ENCODE measurements around the gene KCNK7. TPM values are rescaled to one million over a fixed set of nuclear protein-coding genes. Genes with fewer than 3 reads are reported as not detected.

The KCNK7 gene
- total RNA-seq, 1 donor = not detected

GRCh38 chr11:65589444-65590239 is 6.0 kb downstream of the KCNK7 start:
- Histone ChIP-seq H3K9me3 (ENCODE audit: low read depth, low read length) (no peaks in the 10 kb centered on the region), H2AFZ (ENCODE audit: low read length) (no peak overlapping the region), H3K79me2 (ENCODE audit: insufficient read depth, low read length) (peaks cover 9% of the 10 kb centered on the region), H3K4me2 (ENCODE audit: insufficient read depth, low read length) (no peak overlapping the region), H3K4me3 (ENCODE audit: insufficient read depth, low read length) (no peak overlapping the region), H3K27me3 (ENCODE audit: insufficient read depth, low read length) (no peaks in the 10 kb centered on the region), H3K4me1 (ENCODE audit: insufficient read depth, low read length) (peaks cover 17% of the 10 kb centered on the region), H3K36me3 (ENCODE audit: insufficient read depth, low read length) (peaks cover 44% of the 10 kb centered on the region), H3K27ac (ENCODE audit: low read depth, low read length) (no peak overlapping the region), H4K20me1 (ENCODE audit: insufficient read depth, low read length) (peaks cover 6% of the 10 kb centered on the region)
- no peak for DNase-seq (ENCODE audit: insufficient read length, low spot score, missing footprints)
- TF ChIP-seq CTCF (IDR thresholded peaks at IDR 0.05; ENCODE audit: extremely low read depth, low read depth, low read length) = no peak

GRCh38 chr11:65588199-65589054 is 7.2 kb downstream of the KCNK7 start:
- Histone ChIP-seq H4K20me1 (ENCODE audit: insufficient read depth, low read length) (peaks cover 6% of the 10 kb centered on the region), H3K4me2 (ENCODE audit: insufficient read depth, low read length) (no peak overlapping the region), H3K79me2 (ENCODE audit: insufficient read depth, low read length) (peaks cover 9% of the 10 kb centered on the region), H3K36me3 (ENCODE audit: insufficient read depth, low read length) (peaks cover 44% of the 10 kb centered on the region), H2AFZ (ENCODE audit: low read length) (no peak overlapping the region), H3K4me1 (ENCODE audit: insufficient read depth, low read length) (peaks cover 17% of the 10 kb centered on the region), H3K9me3 (ENCODE audit: low read depth, low read length) (no peaks in the 10 kb centered on the region), H3K27me3 (ENCODE audit: insufficient read depth, low read length) (no peaks in the 10 kb centered on the region), H3K4me3 (ENCODE audit: insufficient read depth, low read length) (no peak overlapping the region), H3K27ac (ENCODE audit: low read depth, low read length) (peak overlapping the region; percentile 23)
- peak; percentile 48 for TF ChIP-seq CTCF (IDR thresholded peaks at IDR 0.05; ENCODE audit: extremely low read depth, low read depth, low read length)
- peak; percentile 96 for DNase-seq (ENCODE audit: insufficient read length, low spot score, missing footprints)

- Histone ChIP-seq H3K9me3 (ENCODE audit: low read depth, low read length) (no peaks in the 10 kb centered on the region), H3K4me2 (ENCODE audit: insufficient read depth, low read length) (no peak overlapping the region), H3K4me3 (ENCODE audit: insufficient read depth, low read length) (no peak overlapping the region), H3K79me2 (ENCODE audit: insufficient read depth, low read length) (peaks cover 9% of the 10 kb centered on the region), H3K27ac (ENCODE audit: low read depth, low read length) (no peak overlapping the region), H3K36me3 (ENCODE audit: insufficient read depth, low read length) (peaks cover 43% of the 10 kb centered on the region), H4K20me1 (ENCODE audit: insufficient read depth, low read length) (peaks cover 6% of the 10 kb centered on the region), H3K27me3 (ENCODE audit: insufficient read depth, low read length) (no peaks in the 10 kb centered on the region), H3K4me1 (ENCODE audit: insufficient read depth, low read length) (peaks cover 17% of the 10 kb centered on the region), H2AFZ (ENCODE audit: low read length) (no peak overlapping the region)
- no peak for TF ChIP-seq CTCF (IDR thresholded peaks at IDR 0.05; ENCODE audit: extremely low read depth, low read depth, low read length)
- DNase-seq (ENCODE audit: insufficient read length, low spot score, missing footprints) = peak; percentile 98
Observed at GRCh38 chr11:65586676-65587075, 8.9 kb downstream of the KCNK7 start.

- Histone ChIP-seq H3K27me3 (ENCODE audit: insufficient read depth, low read length) (no peaks in the 10 kb centered on the region), H3K9me3 (ENCODE audit: low read depth, low read length) (no peaks in the 10 kb centered on the region), H3K79me2 (ENCODE audit: insufficient read depth, low read length) (peaks cover 9% of the 10 kb centered on the region), H3K4me3 (ENCODE audit: insufficient read depth, low read length) (no peak overlapping the region), H3K4me1 (ENCODE audit: insufficient read depth, low read length) (peaks cover 17% of the 10 kb centered on the region), H3K36me3 (ENCODE audit: insufficient read depth, low read length) (peaks cover 43% of the 10 kb centered on the region), H3K27ac (ENCODE audit: low read depth, low read length) (no peak overlapping the region), H3K4me2 (ENCODE audit: insufficient read depth, low read length) (no peak overlapping the region), H2AFZ (ENCODE audit: low read length) (no peak overlapping the region), H4K20me1 (ENCODE audit: insufficient read depth, low read length) (peaks cover 6% of the 10 kb centered on the region)
- TF ChIP-seq CTCF (IDR thresholded peaks at IDR 0.05; ENCODE audit: extremely low read depth, low read depth, low read length) = no peak
- DNase-seq (ENCODE audit: insufficient read length, low spot score, missing footprints) = peak; percentile 93
Observed at GRCh38 chr11:65586247-65586630, 9.4 kb downstream of the KCNK7 start.
